CD14-positive monocyte (primary cell): ENCODE data around the gene IRAK3. TPM values are rescaled to one million over a fixed set of nuclear protein-coding genes. Genes with fewer than 3 reads are reported as not detected.
A peak's percentile ranks its signal among the peaks of the same experiment; 100 is the strongest.

ENCODE experiments used
- DNase-seq, 3 donors: peaks; one replicate each; pipeline ENCODE4 v3.0.0-alpha.2; 2011 to 2022
- H2AFZ ChIP-seq: 2 replicates; pipeline ENCODE4 v1.6.0; 2012; ENCODE audit warnings: mild to moderate bottlenecking, low read depth, low read length, inconsistent platforms; ENCODE audit not compliant: insufficient read depth, poor library complexity, severe bottlenecking
- H3K27ac ChIP-seq, 2 donors: 1 replicate in 1 of 2; 2 replicates in 1 of 2; pipeline ENCODE4 v1.5.1; 2012 to 2013; ENCODE audit warnings: low read length in 2 of 2, control low read depth in 1 of 2, inconsistent platforms in 1 of 2, low read depth in 1 of 2, mild to moderate bottlenecking in 1 of 2
- H3K27me3 ChIP-seq, 2 donors: one replicate each; pipeline versions ENCODE4 v1.6.0 to v1.6.1; 2011 to 2013; ENCODE audit warnings: low read length in 2 of 2; ENCODE audit not compliant: control insufficient read depth in 2 of 2, insufficient read depth in 2 of 2
- H3K36me3 ChIP-seq, 2 donors: replicated peaks in 1 of 2; 1 replicate in 1 of 2; 2 replicates in 1 of 2; pipeline versions ENCODE4 v1.5.1 to v1.6.1; 2012 to 2013; ENCODE audit warnings: low read length in 2 of 2, control low read depth in 1 of 2, inconsistent platforms in 1 of 2, mild to moderate bottlenecking in 1 of 2; ENCODE audit not compliant: insufficient read depth in 2 of 2, control insufficient read depth in 1 of 2
- H3K4me1 ChIP-seq, 2 donors: 1 replicate in 1 of 2; 2 replicates in 1 of 2; pipeline versions ENCODE4 v1.5.1 to v1.6.1; 2012 to 2013; ENCODE audit warnings: low read length in 2 of 2, control low read depth in 1 of 2, inconsistent platforms in 1 of 2, mild to moderate bottlenecking in 1 of 2, moderate library complexity in 1 of 2; ENCODE audit not compliant: insufficient read depth in 2 of 2, control insufficient read depth in 1 of 2
- H3K4me2 ChIP-seq: replicated peaks from 2 replicates; pipeline ENCODE3; 2012; ENCODE audit warnings: low read length, moderate library complexity, mild to moderate bottlenecking; ENCODE audit not compliant: poor library complexity, severe bottlenecking; ENCODE audit errors: extremely low read depth
- H3K4me3 ChIP-seq, 3 experiments: fragments of 200-600 bp in 1 of 3; sonication (generic) in 1 of 3; replicated peaks in 1 of 3; 1 replicate in 2 of 3; 2 replicates in 1 of 3; pipeline ENCODE4 v1.5.1; 2011 to 2013; ENCODE audit warnings: low read length in 3 of 3, mild to moderate bottlenecking in 3 of 3, control low read depth in 2 of 3, low read depth in 2 of 3, inconsistent platforms in 1 of 3, moderate library complexity in 1 of 3
- H3K79me2 ChIP-seq: 2 replicates; pipeline ENCODE4 v1.6.0; 2012; ENCODE audit warnings: mild to moderate bottlenecking, control low read depth, inconsistent platforms, low read length, moderate library complexity; ENCODE audit not compliant: insufficient read depth
- H3K9ac ChIP-seq: 2 replicates; pipeline ENCODE4 v1.6.0; 2017; ENCODE audit warnings: low read length, mild to moderate bottlenecking; ENCODE audit not compliant: insufficient read depth, poor library complexity, severe bottlenecking
- H3K9me3 ChIP-seq, 2 donors: replicated peaks in 1 of 2; 1 replicate in 1 of 2; 2 replicates in 1 of 2; pipeline versions ENCODE4 v1.5.1 to v1.6.1; 2012 to 2013; ENCODE audit warnings: low read length in 2 of 2, control low read depth in 1 of 2; ENCODE audit not compliant: control insufficient read depth in 1 of 2, insufficient read depth in 1 of 2
- H4K20me1 ChIP-seq: 2 replicates; pipeline ENCODE4 v1.6.0; 2012; ENCODE audit warnings: mild to moderate bottlenecking, low read length, control low read depth, moderate library complexity; ENCODE audit not compliant: insufficient read depth
- H3K27ac Mint-ChIP-seq, 7 donors: one replicate each; pipeline ENCODE4 v1.8.0; 2020; ENCODE audit warnings: mild to moderate bottlenecking in 7 of 7, mixed read lengths in 7 of 7, moderate library complexity in 6 of 7, inconsistent platforms in 2 of 7
- H3K27me3 Mint-ChIP-seq, 3 donors: one replicate each; pipeline ENCODE4 v1.8.0; 2021 to 2022; ENCODE audit warnings: low read depth in 3 of 3, mild to moderate bottlenecking in 3 of 3, mixed read lengths in 3 of 3, moderate library complexity in 3 of 3, inconsistent platforms in 1 of 3
- H3K36me3 Mint-ChIP-seq, 2 donors: one replicate each; pipeline ENCODE4 v1.8.0; 2020; ENCODE audit warnings: mixed read lengths in 2 of 2, inconsistent platforms in 1 of 2, mild to moderate bottlenecking in 1 of 2
- H3K4me1 Mint-ChIP-seq: one replicate; pipeline ENCODE4 v1.8.0; 2020; ENCODE audit warnings: mild to moderate bottlenecking, mixed read lengths
- H3K4me3 Mint-ChIP-seq, 2 donors: one replicate each; pipeline ENCODE4 v1.8.0; 2020; ENCODE audit warnings: mild to moderate bottlenecking in 2 of 2, mixed read lengths in 2 of 2, moderate library complexity in 1 of 2
- H3K9me3 Mint-ChIP-seq, 7 donors: one replicate each; pipeline ENCODE4 v1.8.0; 2020 to 2022; ENCODE audit warnings: mixed read lengths in 7 of 7, mild to moderate bottlenecking in 6 of 7, moderate library complexity in 6 of 7, inconsistent platforms in 2 of 7
- CTCF ChIP-seq: fragments of 200-600 bp; IDR thresholded peaks from one replicate; pipeline ENCODE4 v1.8.0; 2022; ENCODE audit warnings: antibody characterized with exemption, mild to moderate bottlenecking
- WGBS: methylation state at CpG from one replicate; pipeline ENCODE4 v1.1.5; 2013; ENCODE audit warnings: missing lambda C conversion rate; ENCODE audit not compliant: insufficient coverage; 5-methylcytosine and 5-hydroxymethylcytosine counted together
- intact Hi-C, 2 donors: fragments of 100-400 bp; cut with micrococcal nuclease; formaldehyde crosslinking; loops; one replicate each; pipeline versions ENCODE4 v1.15.0 to v1.15.1; 2023
- polyA plus RNA-seq, 3 donors: library from polyadenylated mRNA; depleted of rRNA in 1 of 3; unstranded in 2 of 3; stranded (reverse) in 1 of 3; fragments of 300-500 nt in 2 of 3; fragments of >200 nt in 1 of 3; fragmentation: Illumina TruSeq in 2 of 3; gene quantifications; 1 replicate in 2 of 3; 2 replicates in 1 of 3; pipeline ENCODE4 v1.2.3, GENCODE V29; 2012 to 2021

The IRAK3 gene
- polyA plus RNA-seq, 3 donors: 56.9 to 59.7 (median 58.0) TPM

GRCh38 chr12:66168410-66168809, 20.6 kb upstream of the IRAK3 start:
- DNase-seq: no peak
- peaks cover 43 to 66% of the 10 kb centered on the region in 2 donors for H3K4me1 ChIP-seq
- WGBS: 68% methylated on average over 3 of the region's 8 CpGs

More at GRCh38 chr12:66168410-66168809, 20.6 kb upstream of the IRAK3 start:
- peak overlapping the region; percentile 81 for H3K4me2 ChIP-seq
- H3K9ac ChIP-seq: peak overlapping the region; percentile 99
- Mint-ChIP-seq H3K4me1 (peaks cover 60% of the 10 kb centered on the region), H3K27me3 (peaks cover 0 to 2% (median 0%) of the 10 kb centered on the region in 3 donors), H3K4me3 (peak overlapping the region; percentile 90 to 97), H3K9me3 (peaks cover 6 to 21% (median 11%) of the 10 kb centered on the region in 7 donors), H3K27ac (peak overlapping the region; percentile 99 to 100 (median 99)), H3K36me3 (peaks cover 27 to 32% of the 10 kb centered on the region in 2 donors)
- H3K9me3 ChIP-seq: peaks cover 4 to 7% of the 10 kb centered on the region in 2 donors
- H4K20me1 ChIP-seq: no peaks in the 10 kb centered on the region
- no peak for TF ChIP-seq CTCF
- peaks cover 71% of the 10 kb centered on the region for H3K79me2 ChIP-seq
- intact Hi-C loops: loop anchor here (5.0 to 10.0 kb wide), 2 partner anchors 34 to 46 kb away; no protein-coding TSS in a partner anchor
- H3K4me3 ChIP-seq: peak overlapping the region; percentile 77 to 100 (median 86)
- H3K27ac ChIP-seq: peak overlapping the region; percentile 99
- peak overlapping the region; percentile 60 for H2AFZ ChIP-seq
- H3K27me3 ChIP-seq: no peaks in the 10 kb centered on the region
- peaks cover 4 to 29% of the 10 kb centered on the region in 2 donors for H3K36me3 ChIP-seq
